ENCODE data around the gene MED22. TPM values are rescaled to one million over a fixed set of nuclear protein-coding genes. Genes with fewer than 3 reads are reported as not detected.
A peak's percentile ranks its signal among the peaks of the same experiment; 100 is the strongest.

MED22 gene
- 17.8 TPM for polyA plus RNA-seq (2013, experiment 1 of 2)
- 17.7 TPM for polyA plus RNA-seq (2013, experiment 2 of 2)

DNA sequence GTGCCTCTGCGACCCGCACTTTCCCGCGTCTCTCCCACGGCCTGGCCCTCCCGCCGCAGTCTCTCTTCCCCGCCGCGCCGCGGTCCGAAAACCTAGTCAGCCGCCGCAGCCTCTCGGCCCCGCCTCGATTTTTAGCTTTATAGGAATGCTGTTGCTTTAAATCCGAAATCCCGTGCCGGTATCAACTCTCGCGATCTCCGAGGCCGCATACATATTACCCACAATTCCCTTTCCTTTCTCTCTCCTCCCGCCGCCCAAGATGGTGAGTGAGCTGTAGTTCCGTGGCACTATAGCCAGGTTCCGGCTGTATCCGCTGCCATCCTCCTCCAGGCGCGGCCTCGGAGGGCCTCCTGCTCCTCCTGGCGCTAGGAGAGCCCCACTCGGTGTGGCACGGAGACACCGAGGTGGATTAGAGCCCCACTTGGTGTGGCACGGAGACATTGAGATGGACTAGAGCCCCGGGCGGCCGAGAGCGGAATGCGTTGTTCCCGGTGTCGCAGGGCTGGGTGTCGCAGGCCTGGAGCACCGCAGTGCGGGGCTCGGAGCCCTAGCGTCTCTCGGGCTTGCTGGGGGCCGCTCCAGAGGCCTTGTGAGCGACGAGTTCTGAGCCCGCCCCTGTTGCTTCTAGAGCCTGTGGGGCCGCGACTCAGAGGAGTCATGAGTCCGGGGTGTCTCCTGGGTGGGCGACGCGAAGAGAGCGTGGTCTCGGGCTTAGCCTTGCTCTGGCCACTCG lies at the start of gene MED22, which contains the start of gene RPL7A:
Gene MED22, minus strand, starts transcription at position 147 of the 733 bp plus-strand sequence. CDS start 1,469 bp downstream, outside the sequence.
Gene RPL7A, plus strand, starts transcription at position 234 of the 733 bp plus-strand sequence. Its CDS starts 26 bp downstream, at position 260.
- peak within 1 kb of the TSS; percentile 42 to 71 for H3K4ac ChIP-seq (ENCODE audit: low read depth in 1 of 2, low read length in 2 of 2)
- H3K27ac ChIP-seq (ENCODE audit: low read length, poor library complexity, severe bottlenecking) = peak within 1 kb of the TSS; percentile 80
- peak; percentile 97 for DNase-seq
- H2BK15ac ChIP-seq (ENCODE audit: low read depth, poor library complexity, severe bottlenecking) = no peak within 1 kb of the TSS
- peak within 1 kb of the TSS; percentile 65 for H2BK120ac ChIP-seq (ENCODE audit: low read depth, low read length)
- peak within 1 kb of the TSS; percentile 80 to 99 for H3K4me3 ChIP-seq (ENCODE audit: insufficient read depth in 1 of 2, low read depth in 1 of 2, low read length in 2 of 2)
- H3K23ac ChIP-seq (ENCODE audit: low read length in 2 of 2) = peak within 1 kb of the TSS in 1 of 2 experiments; percentile 90
- peaks cover 19% of the 10 kb centered on the region for H3K4me1 ChIP-seq (ENCODE audit: control insufficient read depth, insufficient read depth, low read depth, low read length)
- no peaks in the 10 kb centered on the region for H3K27me3 ChIP-seq (ENCODE audit: control insufficient read depth in 1 of 2, insufficient read depth in 1 of 2, low read length in 2 of 2)
- H3K9me3 ChIP-seq (ENCODE audit: control insufficient read depth, low read length) = no peaks in the 10 kb centered on the region
- H3K36me3 ChIP-seq (ENCODE audit: control insufficient read depth in 1 of 2, insufficient read depth in 2 of 2, low read depth in 1 of 2, low read length in 2 of 2) = peaks cover 70 to 74% of the 10 kb centered on the region in 2 experiments
- peak within 1 kb of the TSS; percentile 64 for H4K8ac ChIP-seq (ENCODE audit: low read length)
- H2BK5ac ChIP-seq (ENCODE audit: low read depth, low read length, poor library complexity, severe bottlenecking) = peak within 1 kb of the TSS; percentile 93
- peaks cover 33% of the 10 kb centered on the region for H3K79me1 ChIP-seq (replicated peaks; ENCODE audit: low read length, poor library complexity, severe bottlenecking)
- peak within 1 kb of the TSS; percentile 47 for H4K91ac ChIP-seq (ENCODE audit: low read length)
- peak within 1 kb of the TSS in 1 of 2 experiments; percentile 93 for H3K14ac ChIP-seq (ENCODE audit: low read length in 2 of 2)
- H3K9ac ChIP-seq (ENCODE audit: low read length) = peak within 1 kb of the TSS; percentile 100
- H2BK12ac ChIP-seq (ENCODE audit: low read length in 2 of 2) = no peak within 1 kb of the TSS
- peak within 1 kb of the TSS; percentile 7 for H2AK5ac ChIP-seq (ENCODE audit: low read length, severe bottlenecking)
- H2AFZ ChIP-seq (ENCODE audit: low read depth, low read length) = peak within 1 kb of the TSS; percentile 60
- peak within 1 kb of the TSS; percentile 62 to 91 for H3K18ac ChIP-seq (ENCODE audit: low read depth in 1 of 2, low read length in 2 of 2)
- under 1% methylated on average over 64 of the region's 64 CpGs for WGBS
- peak within 1 kb of the TSS; percentile 77 for H3K4me2 ChIP-seq (ENCODE audit: low read length, poor library complexity, severe bottlenecking)

DNA sequence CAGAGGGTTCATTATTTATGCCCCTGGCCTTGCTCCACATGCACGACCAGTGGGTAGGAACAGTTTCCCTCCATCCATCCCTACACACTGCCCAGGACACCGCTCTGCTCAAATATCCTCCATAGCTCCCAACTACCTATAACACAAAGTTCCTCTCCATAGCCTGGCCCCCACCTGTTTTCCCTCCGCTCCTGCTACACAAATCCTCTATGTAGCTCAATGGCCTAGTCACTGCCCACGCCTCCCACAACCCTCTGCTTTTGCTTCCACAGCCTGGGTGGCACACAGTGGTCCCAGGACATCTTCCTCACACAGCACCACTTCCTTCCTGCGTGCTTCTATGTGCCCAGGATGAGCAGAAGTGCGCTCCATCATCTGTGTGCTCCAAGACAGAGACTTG lies 49.4 kb upstream of the MED22 start:
- Histone ChIP-seq H2AK5ac (ENCODE audit: low read length, severe bottlenecking) (no peak overlapping the region), H3K27me3 (ENCODE audit: control insufficient read depth in 1 of 2, insufficient read depth in 1 of 2, low read length in 2 of 2) (peaks cover 39 to 50% of the 10 kb centered on the region in 2 experiments), H2BK12ac (ENCODE audit: low read length in 2 of 2) (no peak overlapping the region), H3K14ac (ENCODE audit: low read length in 2 of 2) (no peak overlapping the region), H3K4me1 (ENCODE audit: control insufficient read depth, insufficient read depth, low read depth, low read length) (no peaks in the 10 kb centered on the region), H3K36me3 (ENCODE audit: control insufficient read depth in 1 of 2, insufficient read depth in 2 of 2, low read depth in 1 of 2, low read length in 2 of 2) (peaks cover 4 to 21% of the 10 kb centered on the region in 2 experiments), H2BK15ac (ENCODE audit: low read depth, poor library complexity, severe bottlenecking) (no peak overlapping the region), H3K4me3 (ENCODE audit: insufficient read depth in 1 of 2, low read depth in 1 of 2, low read length in 2 of 2) (no peak overlapping the region), H2BK120ac (ENCODE audit: low read depth, low read length) (no peak overlapping the region), H3K23ac (ENCODE audit: low read length in 2 of 2) (no peak overlapping the region), H4K8ac (ENCODE audit: low read length) (no peak overlapping the region), H3K27ac (ENCODE audit: low read length, poor library complexity, severe bottlenecking) (no peak overlapping the region), H3K9ac (ENCODE audit: low read length) (no peak overlapping the region), H3K9me3 (ENCODE audit: control insufficient read depth, low read length) (no peaks in the 10 kb centered on the region), H2AFZ (ENCODE audit: low read depth, low read length) (no peak overlapping the region), H3K79me1 (replicated peaks; ENCODE audit: low read length, poor library complexity, severe bottlenecking) (no peaks in the 10 kb centered on the region), H3K4me2 (ENCODE audit: low read length, poor library complexity, severe bottlenecking) (no peak overlapping the region), H4K91ac (ENCODE audit: low read length) (no peak overlapping the region), H3K18ac (ENCODE audit: low read depth in 1 of 2, low read length in 2 of 2) (no peak overlapping the region), H3K4ac (ENCODE audit: low read depth in 1 of 2, low read length in 2 of 2) (no peak overlapping the region), H2BK5ac (ENCODE audit: low read depth, low read length, poor library complexity, severe bottlenecking) (no peak overlapping the region)
- DNase-seq = no peak
- WGBS = 84% methylated on average over 6 of the region's 6 CpGs

DNA sequence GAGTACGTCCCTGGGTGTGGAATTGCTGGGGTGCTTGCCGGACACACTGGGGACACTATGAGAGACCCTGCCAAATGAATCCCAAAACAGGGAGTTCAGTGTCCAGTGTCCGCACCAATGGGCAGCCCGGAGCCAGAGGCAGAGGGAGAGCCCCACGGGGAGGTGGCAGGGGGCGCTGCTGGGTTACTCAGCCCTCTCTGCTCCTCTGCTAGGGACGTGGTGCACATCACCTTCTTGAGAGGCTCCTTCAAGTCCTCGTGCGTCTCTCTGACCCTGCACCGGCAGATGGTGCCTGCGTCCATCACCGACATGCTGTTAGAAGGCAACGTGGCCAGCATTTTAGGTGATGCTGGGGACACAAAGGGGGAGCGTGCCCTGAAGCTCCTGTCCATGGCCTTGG lies 49.0 kb upstream of the MED22 start:
- Histone ChIP-seq H3K9ac (ENCODE audit: low read length) (no peak overlapping the region), H2AFZ (ENCODE audit: low read depth, low read length) (no peak overlapping the region), H2BK15ac (ENCODE audit: low read depth, poor library complexity, severe bottlenecking) (no peak overlapping the region), H3K18ac (ENCODE audit: low read depth in 1 of 2, low read length in 2 of 2) (no peak overlapping the region), H3K27me3 (ENCODE audit: control insufficient read depth in 1 of 2, insufficient read depth in 1 of 2, low read length in 2 of 2) (peaks cover 39 to 50% of the 10 kb centered on the region in 2 experiments), H3K79me1 (replicated peaks; ENCODE audit: low read length, poor library complexity, severe bottlenecking) (no peaks in the 10 kb centered on the region), H3K9me3 (ENCODE audit: control insufficient read depth, low read length) (no peaks in the 10 kb centered on the region), H3K4me3 (ENCODE audit: insufficient read depth in 1 of 2, low read depth in 1 of 2, low read length in 2 of 2) (no peak overlapping the region), H3K4me1 (ENCODE audit: control insufficient read depth, insufficient read depth, low read depth, low read length) (no peaks in the 10 kb centered on the region), H3K14ac (ENCODE audit: low read length in 2 of 2) (no peak overlapping the region), H4K8ac (ENCODE audit: low read length) (no peak overlapping the region), H2BK5ac (ENCODE audit: low read depth, low read length, poor library complexity, severe bottlenecking) (no peak overlapping the region), H3K27ac (ENCODE audit: low read length, poor library complexity, severe bottlenecking) (no peak overlapping the region), H2BK120ac (ENCODE audit: low read depth, low read length) (no peak overlapping the region), H4K91ac (ENCODE audit: low read length) (no peak overlapping the region), H3K23ac (ENCODE audit: low read length in 2 of 2) (no peak overlapping the region), H3K4ac (ENCODE audit: low read depth in 1 of 2, low read length in 2 of 2) (no peak overlapping the region), H3K36me3 (ENCODE audit: control insufficient read depth in 1 of 2, insufficient read depth in 2 of 2, low read depth in 1 of 2, low read length in 2 of 2) (peaks cover 0 to 17% of the 10 kb centered on the region in 2 experiments), H2BK12ac (ENCODE audit: low read length in 2 of 2) (no peak overlapping the region), H2AK5ac (ENCODE audit: low read length, severe bottlenecking) (no peak overlapping the region), H3K4me2 (ENCODE audit: low read length, poor library complexity, severe bottlenecking) (no peak overlapping the region)
- DNase-seq = peak; percentile 33
- WGBS = 31% methylated on average over 14 of the region's 14 CpGs

DNA sequence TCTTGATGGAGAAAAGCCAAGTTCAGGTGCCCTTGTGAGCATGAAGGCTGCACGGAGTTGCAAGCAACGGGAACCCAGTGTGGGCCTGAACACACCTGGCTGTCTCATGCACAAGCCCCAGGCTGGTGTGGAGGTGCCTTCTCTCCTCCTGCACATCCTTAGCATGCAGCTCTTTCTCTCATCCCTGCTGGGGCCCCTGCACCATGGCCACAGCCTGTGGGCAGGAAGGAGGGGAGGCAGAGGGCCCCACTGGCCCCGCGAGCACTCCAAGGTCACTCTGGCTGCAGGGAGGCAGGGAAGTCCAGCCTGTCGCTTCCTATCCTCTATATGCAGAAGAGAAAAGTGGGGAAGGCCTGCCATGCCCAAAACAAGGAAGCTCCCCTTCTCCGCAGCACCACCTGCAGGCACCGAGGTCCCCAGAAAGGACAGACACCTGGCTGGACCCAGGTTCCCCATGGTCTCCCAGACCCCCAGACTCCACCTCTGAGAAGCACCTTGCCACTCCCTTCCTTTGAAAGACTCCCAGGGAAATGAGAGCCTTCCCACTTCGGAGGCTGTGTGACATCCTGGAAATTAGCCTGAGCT lies 46.8 kb upstream of the MED22 start:
- H2AK5ac ChIP-seq (ENCODE audit: low read length, severe bottlenecking) = no peak overlapping the region
- WGBS = 56% methylated on average over 8 of the region's 8 CpGs
- H3K36me3 ChIP-seq (ENCODE audit: control insufficient read depth in 1 of 2, insufficient read depth in 2 of 2, low read depth in 1 of 2, low read length in 2 of 2) = peaks cover 0 to under 1% of the 10 kb centered on the region in 2 experiments
- H3K18ac ChIP-seq (ENCODE audit: low read depth in 1 of 2, low read length in 2 of 2) = no peak overlapping the region
- no peak overlapping the region for H3K23ac ChIP-seq (ENCODE audit: low read length in 2 of 2)
- no peaks in the 10 kb centered on the region for H3K79me1 ChIP-seq (replicated peaks; ENCODE audit: low read length, poor library complexity, severe bottlenecking)
- no peaks in the 10 kb centered on the region for H3K9me3 ChIP-seq (ENCODE audit: control insufficient read depth, low read length)
- no peak overlapping the region for H3K4ac ChIP-seq (ENCODE audit: low read depth in 1 of 2, low read length in 2 of 2)
- H2BK120ac ChIP-seq (ENCODE audit: low read depth, low read length) = no peak overlapping the region
- no peak overlapping the region for H3K9ac ChIP-seq (ENCODE audit: low read length)
- H2BK15ac ChIP-seq (ENCODE audit: low read depth, poor library complexity, severe bottlenecking) = no peak overlapping the region
- no peak overlapping the region for H2AFZ ChIP-seq (ENCODE audit: low read depth, low read length)
- no peak overlapping the region for H3K4me3 ChIP-seq (ENCODE audit: insufficient read depth in 1 of 2, low read depth in 1 of 2, low read length in 2 of 2)
- H3K4me2 ChIP-seq (ENCODE audit: low read length, poor library complexity, severe bottlenecking) = no peak overlapping the region
- H2BK12ac ChIP-seq (ENCODE audit: low read length in 2 of 2) = no peak overlapping the region
- no peak for DNase-seq
- H2BK5ac ChIP-seq (ENCODE audit: low read depth, low read length, poor library complexity, severe bottlenecking) = no peak overlapping the region
- no peaks in the 10 kb centered on the region for H3K4me1 ChIP-seq (ENCODE audit: control insufficient read depth, insufficient read depth, low read depth, low read length)
- no peak overlapping the region for H3K14ac ChIP-seq (ENCODE audit: low read length in 2 of 2)
- H4K91ac ChIP-seq (ENCODE audit: low read length) = no peak overlapping the region
- H3K27me3 ChIP-seq (ENCODE audit: control insufficient read depth in 1 of 2, insufficient read depth in 1 of 2, low read length in 2 of 2) = peaks cover 39 to 59% of the 10 kb centered on the region in 2 experiments
- no peak overlapping the region for H3K27ac ChIP-seq (ENCODE audit: low read length, poor library complexity, severe bottlenecking)
- no peak overlapping the region for H4K8ac ChIP-seq (ENCODE audit: low read length)

All from mesenchymal stem cell (in vitro differentiated cells and primary cell).